Dermis blood vessel endothelial cell (primary cell): ENCODE data around the gene CLCNKA. TPM values are rescaled to one million over a fixed set of nuclear protein-coding genes. Genes with fewer than 3 reads are reported as not detected.

ENCODE experiments used
- DNase-seq: peaks from one replicate; pipeline ENCODE4 v3.0.0; 2010
- total RNA-seq: library from RNA; depleted of rRNA; stranded (reverse); fragments of >200 nt; gene quantifications from 2 replicates; pipeline ENCODE4 v1.2.3, GENCODE V29; 2014

Gene CLCNKA
- total RNA-seq, 1 donor from 2014 or later = not detected

GRCh38 chr1:16063226-16063829, 41.5 kb downstream of the CLCNKA start:
- DNase-seq = no peak

GRCh38 chr1:16063921-16064320, 42.1 kb downstream of the CLCNKA start:
- no peak for DNase-seq

- DNase-seq = no peak
Observed at GRCh38 chr1:16064536-16065268, 42.9 kb downstream of the CLCNKA start.

- no peak for DNase-seq
Observed at GRCh38 chr1:16065269-16065576, 43.4 kb downstream of the CLCNKA start.

GRCh38 chr1:16066245-16066644, 44.4 kb downstream of the CLCNKA start:
- DNase-seq = no peak

- no peak for DNase-seq
Observed at GRCh38 chr1:16067127-16067768, 45.4 kb downstream of the CLCNKA start.

- no peak for DNase-seq
Observed at GRCh38 chr1:16067933-16068332, 46.1 kb downstream of the CLCNKA start.

- peak; percentile 31 for DNase-seq
Observed at GRCh38 chr1:16068356-16069270, 46.8 kb downstream of the CLCNKA start.

- DNase-seq = no peak
Observed at GRCh38 chr1:16070640-16071355, 49.0 kb downstream of the CLCNKA start.

GRCh38 chr1:16071614-16072013, 49.8 kb downstream of the CLCNKA start:
- DNase-seq = no peak

GRCh38 chr1:16072095-16072494, 50.3 kb downstream of the CLCNKA start:
- DNase-seq = no peak

GRCh38 chr1:16072616-16073484, 51.0 kb downstream of the CLCNKA start:
- no peak for DNase-seq

- DNase-seq = peak; percentile 41
Observed at GRCh38 chr1:16073490-16074119, 51.8 kb downstream of the CLCNKA start, which contains the start of gene FAM131C. Gene FAM131C (minus strand): TSS chr1:16073651. CDS start chr1:16073442, 209 bp downstream.

GRCh38 chr1:16074217-16074616, 52.4 kb downstream of the CLCNKA start:
- DNase-seq = no peak

- DNase-seq = no peak
Observed at GRCh38 chr1:16075337-16076030, 53.6 kb downstream of the CLCNKA start.

- DNase-seq = peak; percentile 77
Observed at GRCh38 chr1:16076031-16076864, 54.4 kb downstream of the CLCNKA start.

GRCh38 chr1:16076865-16077238, 55.0 kb downstream of the CLCNKA start:
- no peak for DNase-seq

- no peak for DNase-seq
Observed at GRCh38 chr1:16077406-16078245, 55.8 kb downstream of the CLCNKA start.
